Anterior cingulate cortex (tissue), 58 donors: ENCODE data around the gene SMCO4.
"Not testable (repeated sequence)": the region's sequence is repeated elsewhere in the genome, so short reads cannot be mapped to it uniquely, and the experiment has no call there.

ENCODE experiments used
- DNase-seq, 58 donors: peaks; one replicate each; lab custom pipeline; 2025; lab: John Stamatoyannopoulos, UW

Gene SMCO4

GRCh38 chr11:93563857-93564256, 20.7 kb upstream of the SMCO4 start:
- no peak for DNase-seq

- no peak for DNase-seq
Observed at GRCh38 chr11:93560199-93560932, 17.2 kb upstream of the SMCO4 start.

- no peak for DNase-seq
Observed at GRCh38 chr11:93559681-93560080, 16.5 kb upstream of the SMCO4 start.

- no peak for DNase-seq
Observed at GRCh38 chr11:93552874-93553273, 9.7 kb upstream of the SMCO4 start.

GRCh38 chr11:93549976-93550375, 6.8 kb upstream of the SMCO4 start:
- DNase-seq, result no peak

- no peak for DNase-seq
Observed at GRCh38 chr11:93548679-93549319, 5.6 kb upstream of the SMCO4 start.

GRCh38 chr11:93547773-93548172, 4.6 kb upstream of the SMCO4 start:
- no peak for DNase-seq

- DNase-seq, result no peak
Observed at GRCh38 chr11:93547028-93547427, 3.8 kb upstream of the SMCO4 start.

- DNase-seq, result no peak
Observed at GRCh38 chr11:93545566-93545965, 2.4 kb upstream of the SMCO4 start.

- DNase-seq, result peak in 5 of 58 donors; percentile 24 to 45 (median 37)
Observed at GRCh38 chr11:93542811-93543229, 371 bp downstream of the SMCO4 start.

GRCh38 chr11:93541884-93542810, 1.0 kb downstream of the SMCO4 start:
- DNase-seq, result peak in 28 of 58 donors; percentile 11 to 72 (median 32)

- DNase-seq, result no peak
Observed at GRCh38 chr11:93540896-93541553, 2.2 kb downstream of the SMCO4 start.

- no peak for DNase-seq
Observed at GRCh38 chr11:93540337-93540736, 2.9 kb downstream of the SMCO4 start.

GRCh38 chr11:93537767-93538261, 5.4 kb downstream of the SMCO4 start:
- peak in 31 of 58 donors; percentile 10 to 73 (median 26) for DNase-seq

- DNase-seq, result peak in 52 of 58 donors; percentile 11 to 89 (median 60)
Observed at GRCh38 chr11:93537049-93537448, 6.1 kb downstream of the SMCO4 start.

GRCh38 chr11:93536101-93536861, 6.9 kb downstream of the SMCO4 start:
- no peak for DNase-seq

- not testable (repeated sequence) for DNase-seq
Observed at GRCh38 chr11:93535578-93535977, 7.6 kb downstream of the SMCO4 start.

- DNase-seq, result no peak
Observed at GRCh38 chr11:93532806-93533205, 10.4 kb downstream of the SMCO4 start.

- no peak for DNase-seq
Observed at GRCh38 chr11:93532281-93532789, 10.9 kb downstream of the SMCO4 start.
